ENCODE data around the gene TMEM100. TPM values are rescaled to one million over a fixed set of nuclear protein-coding genes. Genes with fewer than 3 reads are reported as not detected.

TMEM100 gene
- total RNA-seq, 2 experiments from 2014 or later: not detected

DNA sequence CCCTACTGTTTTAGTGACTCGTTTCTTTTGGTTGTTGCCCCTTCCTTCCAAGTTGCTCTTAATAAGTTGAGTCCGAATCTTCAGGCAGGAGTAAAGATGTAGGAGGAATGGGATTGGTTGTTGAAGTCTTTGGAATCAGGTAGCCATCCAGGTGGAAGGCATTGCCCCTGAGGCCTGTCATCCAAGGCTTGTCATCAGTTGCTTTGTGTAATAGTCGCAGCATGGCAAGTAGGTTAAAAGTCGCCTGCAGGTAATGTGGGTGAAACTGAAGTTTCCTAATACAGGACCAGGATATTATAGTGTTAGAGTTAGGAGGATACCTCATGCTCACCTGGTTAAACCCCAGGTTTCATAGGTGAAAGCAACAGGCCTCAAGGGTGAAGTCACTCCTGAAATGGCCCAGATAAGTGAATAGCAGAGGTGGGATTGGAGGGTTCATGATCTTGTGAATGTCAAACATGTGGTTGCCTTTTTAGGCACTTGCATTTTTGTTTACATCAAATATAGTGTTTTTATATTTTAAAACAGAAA lies 29.1 kb upstream of the TMEM100 start:
- Mint-ChIP-seq H3K27me3 (peaks cover 17% of the 10 kb centered on the region), H3K9me3 (no peaks in the 10 kb centered on the region), H3K27ac (peak overlapping the region; percentile 74), H3K4me3 (peak overlapping the region; percentile 85), H3K36me3 (peaks cover 5% of the 10 kb centered on the region), H3K4me1 (peaks cover 15% of the 10 kb centered on the region)
- no peak for ATAC-seq (ENCODE audit: low read depth)
- DNase-seq: no peak
- POLR2A ChIA-PET: no interaction called here

DNA sequence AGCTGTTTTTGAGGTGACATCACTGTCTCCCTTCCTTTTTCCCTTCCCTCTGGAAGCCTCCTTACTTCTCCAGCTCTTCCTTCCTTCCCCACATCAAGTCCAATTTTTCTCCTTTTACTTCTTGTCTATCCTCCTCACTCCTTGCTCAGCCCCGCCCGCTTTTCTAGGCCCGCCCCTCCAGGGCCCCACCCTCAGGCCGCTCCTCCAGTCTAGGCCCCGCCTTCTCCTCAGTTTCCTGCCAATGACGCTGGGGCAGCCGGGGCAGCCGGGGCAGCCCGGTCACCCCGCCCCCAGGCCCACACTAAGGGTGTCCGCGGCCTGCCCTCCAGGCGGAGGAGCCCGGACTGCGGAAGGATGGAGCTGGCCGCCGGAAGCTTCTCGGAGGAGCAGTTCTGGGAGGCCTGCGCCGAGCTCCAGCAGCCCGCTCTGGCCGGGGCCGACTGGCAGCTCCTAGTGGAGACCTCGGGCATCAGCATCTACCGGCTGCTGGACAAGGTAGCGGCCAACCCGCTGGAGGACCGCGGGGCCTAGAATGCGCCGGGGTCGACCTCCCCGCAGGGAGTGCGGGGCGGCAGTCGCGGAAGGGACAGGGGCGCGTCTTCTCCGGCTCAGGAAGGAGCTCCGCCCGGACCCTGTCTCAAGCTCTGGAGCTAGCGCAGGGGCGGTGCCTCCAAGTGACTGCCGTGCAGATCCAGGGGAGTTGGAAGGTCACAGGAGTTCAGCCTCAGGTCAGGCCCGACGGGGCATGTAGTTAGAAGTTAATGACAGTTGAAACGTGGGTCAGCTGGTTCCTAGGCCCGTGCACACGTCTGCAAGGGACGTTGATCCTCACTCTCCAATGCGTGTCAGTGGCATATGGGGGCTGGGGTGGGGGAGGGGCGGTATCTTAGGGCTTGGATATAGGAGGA lies 28.3 kb upstream of the TMEM100 start, which contains the start of gene PCTP:
Gene PCTP (plus strand): TSS at position 302 of the 908 bp plus-strand sequence. CDS start 53 bp downstream, at position 355.
- peak; percentile 98 for ATAC-seq (ENCODE audit: low read depth)

DNA sequence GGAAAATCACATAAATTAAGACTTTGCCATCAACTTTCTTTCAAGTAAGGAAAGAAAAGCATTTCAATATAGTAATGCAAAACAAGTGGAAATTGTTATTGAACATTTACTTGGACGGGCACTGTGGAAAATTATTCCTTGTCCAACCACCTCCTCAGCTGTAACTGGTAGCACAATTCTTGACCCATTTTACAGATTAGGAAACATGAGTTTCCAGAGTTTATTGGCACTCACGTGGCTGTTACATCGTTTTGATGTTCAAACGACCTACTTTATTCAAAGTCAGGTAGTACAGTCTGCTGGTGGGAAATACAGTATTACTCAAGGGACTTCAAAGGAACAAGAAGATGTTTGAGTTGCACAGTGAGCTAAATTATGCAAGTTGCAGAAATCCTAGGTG lies 27.3 kb upstream of the TMEM100 start:
- ATAC-seq (ENCODE audit: low read depth) (no peak), DNase-seq (no peak)
- H3K27ac Mint-ChIP-seq: no peak overlapping the region
- H3K27me3 Mint-ChIP-seq: peaks cover 28% of the 10 kb centered on the region
- no peaks in the 10 kb centered on the region for H3K9me3 Mint-ChIP-seq
- POLR2A ChIA-PET: no interaction called here
- peaks cover 2% of the 10 kb centered on the region for H3K36me3 Mint-ChIP-seq
- peak overlapping the region; percentile 85 for H3K4me3 Mint-ChIP-seq
- H3K4me1 Mint-ChIP-seq: peaks cover 15% of the 10 kb centered on the region

More for the DNA sequence above, 28.3 kb upstream of the TMEM100 start, which contains the start of gene PCTP:
- no peaks in the 10 kb centered on the region for H3K9me3 Mint-ChIP-seq
- peaks cover 5% of the 10 kb centered on the region for H3K36me3 Mint-ChIP-seq
- H3K4me1 Mint-ChIP-seq: peaks cover 15% of the 10 kb centered on the region
- H3K27me3 Mint-ChIP-seq: peaks cover 21% of the 10 kb centered on the region
- H3K27ac Mint-ChIP-seq: peak within 1 kb of the TSS; percentile 74
- POLR2A ChIA-PET: no interaction called here
- peak within 1 kb of the TSS; percentile 85 for H3K4me3 Mint-ChIP-seq
- DNase-seq: peak; percentile 88

DNA sequence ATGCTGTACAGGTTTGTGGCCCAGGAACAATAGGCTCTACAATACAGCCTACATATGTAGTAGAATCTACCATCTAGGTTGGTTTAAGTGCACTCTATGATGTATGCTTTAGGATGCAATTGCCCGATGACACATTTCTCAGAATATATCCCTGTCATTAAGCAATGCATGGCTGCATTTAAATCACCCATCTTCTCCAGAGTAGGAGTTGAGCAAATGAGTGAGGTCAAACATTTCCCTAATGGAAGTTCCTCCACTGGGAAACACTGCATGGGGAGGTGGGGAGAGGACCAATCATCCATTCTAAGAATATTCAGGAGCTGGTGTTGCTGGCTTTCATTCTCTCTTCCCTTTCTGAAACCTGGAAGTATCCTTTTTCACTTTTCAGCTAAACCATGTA lies 26.2 kb upstream of the TMEM100 start:
- Mint-ChIP-seq H3K9me3 (no peaks in the 10 kb centered on the region), H3K4me1 (peaks cover 15% of the 10 kb centered on the region), H3K36me3 (peaks cover 2% of the 10 kb centered on the region), H3K27ac (no peak overlapping the region), H3K4me3 (no peak overlapping the region), H3K27me3 (peaks cover 36% of the 10 kb centered on the region)
- DNase-seq (no peak), ATAC-seq (ENCODE audit: low read depth) (no peak)
- POLR2A ChIA-PET: no interaction called here

DNA sequence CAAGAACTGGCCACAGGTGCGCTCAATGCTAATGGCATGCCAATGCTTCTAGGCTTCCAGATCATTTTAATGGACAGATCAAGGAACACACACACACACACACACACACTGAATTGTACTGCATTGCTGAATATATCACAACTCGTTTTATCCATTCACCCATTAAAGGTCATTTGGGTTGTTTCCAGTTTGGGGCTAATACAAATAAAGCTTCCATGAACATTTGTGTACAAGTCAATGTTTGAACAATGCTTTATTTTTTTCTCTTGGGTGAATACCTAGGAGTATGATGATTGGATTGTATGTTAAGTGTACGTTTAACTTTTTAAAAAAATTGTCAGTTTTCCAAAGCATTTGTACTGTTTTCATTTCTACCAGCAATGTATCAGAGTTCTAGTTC lies 24.5 kb upstream of the TMEM100 start:
- ATAC-seq (ENCODE audit: low read depth): no peak
- H3K27me3 Mint-ChIP-seq: peaks cover 44% of the 10 kb centered on the region
- DNase-seq: no peak
- H3K27ac Mint-ChIP-seq: no peak overlapping the region
- H3K9me3 Mint-ChIP-seq: no peaks in the 10 kb centered on the region
- no peak overlapping the region for H3K4me3 Mint-ChIP-seq
- POLR2A ChIA-PET: no interaction called here
- no peaks in the 10 kb centered on the region for H3K36me3 Mint-ChIP-seq
- peaks cover 11% of the 10 kb centered on the region for H3K4me1 Mint-ChIP-seq

DNA sequence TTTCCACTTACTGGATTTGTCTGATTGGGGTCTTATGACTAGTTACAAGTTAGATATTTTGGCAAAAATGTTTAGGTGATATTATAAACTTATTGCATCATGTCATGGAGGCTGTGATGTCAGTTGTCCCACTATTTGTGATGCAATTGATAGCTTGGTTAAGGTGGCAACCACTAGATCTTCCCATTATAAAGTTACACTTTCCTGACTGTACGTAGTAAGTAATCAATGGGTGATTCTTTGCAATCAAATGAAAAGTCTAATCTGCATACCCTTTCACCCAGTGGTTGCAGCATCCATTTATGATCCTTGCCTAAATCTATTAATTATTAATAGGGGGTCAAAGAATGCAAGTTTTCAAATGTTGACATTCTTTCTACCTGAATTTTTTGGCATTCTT lies 23.8 kb upstream of the TMEM100 start:
- no peak overlapping the region for H3K4me3 Mint-ChIP-seq
- peaks cover 44% of the 10 kb centered on the region for H3K27me3 Mint-ChIP-seq
- ATAC-seq (ENCODE audit: low read depth) (no peak), DNase-seq (no peak)
- peaks cover 6% of the 10 kb centered on the region for H3K4me1 Mint-ChIP-seq
- H3K9me3 Mint-ChIP-seq: no peaks in the 10 kb centered on the region
- no peak overlapping the region for H3K27ac Mint-ChIP-seq
- POLR2A ChIA-PET: no interaction called here
- H3K36me3 Mint-ChIP-seq: no peaks in the 10 kb centered on the region

DNA sequence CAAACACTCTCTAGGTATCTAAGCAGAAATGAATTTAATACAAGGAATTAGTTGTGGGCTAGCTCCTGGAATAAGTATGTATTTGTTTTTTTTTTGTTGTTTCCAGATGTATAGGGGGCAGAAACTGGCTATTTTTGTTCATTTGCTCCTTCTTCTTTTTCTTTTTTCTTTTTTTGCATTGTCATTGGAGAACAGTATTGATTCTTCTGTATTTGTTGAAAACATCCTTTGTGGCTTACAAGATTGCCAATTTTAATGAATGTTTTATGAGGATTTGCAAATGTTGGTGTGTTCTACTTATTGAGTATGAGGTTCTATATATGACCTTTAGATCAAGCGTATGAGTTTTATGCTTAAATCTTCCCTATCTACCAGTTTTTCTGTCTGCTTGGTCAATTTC lies 22.6 kb upstream of the TMEM100 start:
- Mint-ChIP-seq H3K27ac (no peak overlapping the region), H3K27me3 (peaks cover 47% of the 10 kb centered on the region), H3K4me3 (no peak overlapping the region), H3K9me3 (no peaks in the 10 kb centered on the region), H3K4me1 (no peaks in the 10 kb centered on the region), H3K36me3 (no peaks in the 10 kb centered on the region)
- DNase-seq: no peak
- ATAC-seq (ENCODE audit: low read depth): no peak
- POLR2A ChIA-PET: no interaction called here

DNA sequence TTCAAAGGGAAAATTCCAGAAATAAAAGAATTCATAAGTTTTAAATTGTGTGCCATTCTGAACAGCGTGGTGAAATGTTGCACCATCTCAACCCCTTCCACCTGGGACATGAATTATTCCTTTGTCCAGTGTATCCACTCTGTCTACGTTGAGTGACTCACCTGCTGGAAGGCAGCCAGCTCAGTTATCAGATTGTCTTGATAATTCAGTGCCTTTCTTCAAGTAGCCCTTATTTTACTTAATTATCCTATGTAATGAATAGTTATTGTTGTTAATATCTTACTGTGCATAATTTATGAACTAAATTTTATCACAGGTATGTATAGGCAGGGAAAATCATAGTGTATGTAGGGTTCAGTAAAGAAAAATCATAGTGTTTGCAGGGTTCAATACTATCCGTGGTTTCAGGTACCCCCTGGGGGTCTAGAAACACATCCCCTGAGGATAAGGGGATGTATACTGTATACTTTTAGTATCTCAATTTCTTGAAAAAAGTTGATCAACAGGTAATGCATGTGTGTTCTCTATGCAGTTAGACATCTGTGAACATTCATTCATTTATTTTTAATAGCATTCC lies 20.5 kb upstream of the TMEM100 start:
- Mint-ChIP-seq H3K36me3 (no peaks in the 10 kb centered on the region), H3K4me1 (no peaks in the 10 kb centered on the region), H3K9me3 (no peaks in the 10 kb centered on the region), H3K27ac (no peak overlapping the region), H3K27me3 (peaks cover 31% of the 10 kb centered on the region), H3K4me3 (no peak overlapping the region)
- ATAC-seq (ENCODE audit: low read depth) (no peak), DNase-seq (no peak)
- POLR2A ChIA-PET: no interaction called here

DNA sequence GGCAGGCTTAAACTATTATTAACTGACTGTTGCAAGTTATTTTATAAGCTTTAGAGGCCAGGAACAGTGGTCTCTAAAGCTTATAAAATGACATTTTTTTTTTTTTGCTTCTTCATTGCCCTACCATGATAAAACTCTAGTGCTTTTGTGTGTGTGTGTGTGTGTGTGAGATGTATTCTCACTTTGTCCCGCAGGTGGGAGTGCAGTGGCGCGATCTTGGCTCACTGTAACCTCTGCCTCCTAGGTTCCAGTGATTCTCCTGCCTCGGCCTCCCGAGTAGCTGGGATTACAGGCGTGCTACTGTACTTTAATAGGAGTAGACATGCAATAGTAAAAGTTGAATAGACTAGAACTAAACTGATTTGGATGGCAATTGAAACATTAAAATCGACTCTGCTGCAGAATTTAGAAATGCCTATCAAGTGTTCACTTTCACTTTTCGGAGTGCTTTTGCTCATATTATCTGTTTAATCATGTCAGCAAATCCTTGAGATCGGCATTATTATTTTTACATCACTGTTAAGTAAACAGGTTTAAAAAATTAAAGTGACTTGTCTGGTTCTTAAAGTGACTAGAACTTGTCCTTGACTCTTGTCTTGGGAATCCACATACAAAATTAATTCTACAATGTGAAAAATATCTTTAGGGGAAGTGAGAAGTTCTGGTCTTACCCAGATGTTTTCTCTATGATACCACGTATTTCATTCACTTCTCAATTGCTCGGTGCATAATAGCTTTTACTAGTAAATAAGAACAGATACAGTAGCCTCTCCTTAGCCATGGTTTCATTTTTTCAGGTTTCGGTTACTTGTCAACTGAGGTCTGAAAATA lies 19.8 kb upstream of the TMEM100 start:
- H3K4me1 Mint-ChIP-seq: no peaks in the 10 kb centered on the region
- H3K36me3 Mint-ChIP-seq: no peaks in the 10 kb centered on the region
- H3K27me3 Mint-ChIP-seq: peaks cover 31% of the 10 kb centered on the region
- POLR2A ChIA-PET: no interaction called here
- no peaks in the 10 kb centered on the region for H3K9me3 Mint-ChIP-seq
- no peak for DNase-seq
- ATAC-seq (ENCODE audit: low read depth): no peak
- H3K4me3 Mint-ChIP-seq: no peak overlapping the region
- H3K27ac Mint-ChIP-seq: no peak overlapping the region

DNA sequence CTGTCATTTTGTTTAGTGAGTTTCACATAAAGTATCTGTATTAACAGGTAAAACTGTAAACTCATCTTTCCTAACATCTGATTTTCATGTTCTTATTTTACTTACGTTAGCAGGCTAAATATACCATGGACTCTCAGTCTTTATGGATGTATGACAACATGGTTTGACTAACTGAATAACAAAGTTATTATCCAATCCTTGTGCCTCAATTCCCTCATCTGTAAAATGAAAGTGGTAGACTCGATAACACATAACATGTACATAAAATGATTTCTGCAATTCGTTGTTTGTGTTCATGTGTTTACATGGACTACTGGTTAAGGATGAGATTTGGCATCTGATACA lies 18.7 kb upstream of the TMEM100 start:
- Mint-ChIP-seq H3K27me3 (peaks cover 34% of the 10 kb centered on the region), H3K9me3 (no peaks in the 10 kb centered on the region), H3K4me1 (no peaks in the 10 kb centered on the region), H3K36me3 (no peaks in the 10 kb centered on the region), H3K4me3 (no peak overlapping the region), H3K27ac (no peak overlapping the region)
- DNase-seq: no peak
- no peak for ATAC-seq (ENCODE audit: low read depth)
- POLR2A ChIA-PET: no interaction called here

DNA sequence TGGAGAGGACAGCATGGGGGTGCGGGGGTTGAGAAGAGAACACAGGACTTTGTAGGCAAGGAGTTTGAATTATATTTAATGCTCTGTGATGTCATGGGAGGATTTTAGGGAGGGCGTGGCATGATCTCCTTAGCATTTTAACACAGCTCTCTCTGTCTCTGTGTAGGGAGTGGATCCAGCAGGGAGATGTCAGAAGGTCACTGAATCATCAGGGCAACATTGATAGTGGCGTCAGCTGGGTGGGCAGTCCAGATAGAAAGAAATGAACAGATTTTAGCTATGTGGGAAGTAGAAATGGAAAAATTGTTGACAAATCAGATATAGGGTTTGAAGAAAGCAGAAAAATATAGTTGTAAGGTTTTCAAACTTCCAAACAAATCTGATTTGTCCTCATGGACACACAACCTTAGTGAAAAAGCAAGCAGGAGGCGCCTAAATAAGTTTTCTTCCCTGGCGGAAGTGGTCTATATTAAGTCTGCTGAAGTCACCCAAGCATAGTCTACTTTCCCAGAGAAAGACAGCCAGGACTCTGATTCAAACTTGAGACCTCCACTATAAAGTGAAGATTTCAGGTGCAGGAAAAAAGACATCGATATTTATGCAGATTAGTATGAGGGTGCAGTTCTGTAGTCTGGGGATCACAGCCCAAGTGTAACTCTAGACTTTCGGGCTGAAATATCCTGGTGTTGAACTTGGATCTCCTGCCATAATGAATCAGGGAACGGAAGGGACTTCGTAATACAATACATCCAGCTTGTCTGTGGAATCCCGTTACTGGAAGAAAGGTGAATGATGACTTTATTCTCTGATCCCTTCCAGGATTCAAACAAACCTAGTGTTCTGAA lies 18.1 kb upstream of the TMEM100 start:
- Mint-ChIP-seq H3K27me3 (peaks cover 31% of the 10 kb centered on the region), H3K9me3 (no peaks in the 10 kb centered on the region), H3K27ac (no peak overlapping the region), H3K4me3 (no peak overlapping the region), H3K36me3 (no peaks in the 10 kb centered on the region), H3K4me1 (no peaks in the 10 kb centered on the region)
- DNase-seq (no peak), ATAC-seq (ENCODE audit: low read depth) (no peak)
- POLR2A ChIA-PET: no interaction called here

DNA sequence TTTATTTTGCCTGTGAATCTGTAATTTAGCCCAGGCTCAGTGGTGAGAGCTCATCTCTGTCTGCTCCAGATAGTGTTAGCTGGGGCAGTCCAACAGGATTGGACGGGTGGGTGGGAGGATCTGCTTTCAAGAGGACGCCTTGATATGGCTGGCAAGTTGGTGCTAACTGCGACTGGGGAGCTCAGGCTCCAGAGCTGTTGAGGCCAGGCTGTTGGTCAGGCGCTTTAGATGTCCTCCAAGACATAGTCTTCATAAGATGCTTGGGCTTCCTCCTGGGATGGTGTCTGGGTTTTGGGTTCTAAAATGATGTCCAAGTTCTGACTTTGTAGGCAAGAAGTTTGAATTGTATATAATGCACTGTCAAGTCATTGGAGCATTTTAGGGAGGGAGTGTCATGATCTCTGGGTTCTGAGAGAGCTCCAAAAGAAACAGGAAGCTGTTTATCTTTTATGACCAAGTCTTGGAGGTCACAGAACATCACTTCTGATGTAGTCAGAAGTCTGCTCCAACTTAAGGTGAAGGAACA lies 15.4 kb upstream of the TMEM100 start:
- ATAC-seq (ENCODE audit: low read depth) (no peak), DNase-seq (no peak)
- H3K36me3 Mint-ChIP-seq: no peaks in the 10 kb centered on the region
- H3K4me1 Mint-ChIP-seq: peaks cover 9% of the 10 kb centered on the region
- no peaks in the 10 kb centered on the region for H3K9me3 Mint-ChIP-seq
- H3K4me3 Mint-ChIP-seq: no peak overlapping the region
- POLR2A ChIA-PET: no interaction called here
- no peak overlapping the region for H3K27ac Mint-ChIP-seq
- H3K27me3 Mint-ChIP-seq: peaks cover 16% of the 10 kb centered on the region

Measured in activated naive CD8-positive, alpha-beta T cell treated with anti-CD3 and anti-CD28 coated beads, Interleukin-2, amount 10 ng/mL, durations not matched to agents 7 days and 5 days (primary cell).